Measurements from ENCODE around the gene FBXW8. TPM values are rescaled to one million over a fixed set of nuclear protein-coding genes. Genes with fewer than 3 reads are reported as not detected.
A peak's percentile ranks its signal among the peaks of the same experiment; 100 is the strongest.

The FBXW8 gene
- total RNA-seq, 2 donors from 2014 or later: 26.1 to 34.7 TPM

- Mint-ChIP-seq H3K36me3 (ENCODE audit: low read depth) (peaks cover 32% of the 10 kb centered on the region), H3K4me3 (no peak overlapping the region), H3K27ac (peak overlapping the region; percentile 67), H3K9me3 (no peaks in the 10 kb centered on the region), H3K27me3 (ENCODE audit: insufficient read depth) (no peaks in the 10 kb centered on the region), H3K4me1 (peaks cover 13% of the 10 kb centered on the region)
- DNase-seq: no peak
- no peak overlapping the region for H3K4me3 ChIP-seq (ENCODE audit: low read length)
- H3K27ac ChIP-seq (ENCODE audit: low read depth, low read length): no peak overlapping the region
- H3K9ac ChIP-seq (ENCODE audit: extremely low read depth, low read length, poor library complexity, severe bottlenecking): no peak overlapping the region
- no peak for TF ChIP-seq CTCF (conservative IDR thresholded peaks at IDR 0.05)
- no peaks in the 10 kb centered on the region for H3K4me1 ChIP-seq (ENCODE audit: control insufficient read depth, insufficient read depth, low read length)
- peaks cover 47% of the 10 kb centered on the region for H3K36me3 ChIP-seq (ENCODE audit: control insufficient read depth, insufficient read depth, low read length)
- no peaks in the 10 kb centered on the region for H3K9me3 ChIP-seq (ENCODE audit: control insufficient read depth, low read length)
- 94% methylated on average over 3 to 4 of the region's 4 CpGs for WGBS, 2 experiments (ENCODE audit: insufficient coverage in 1 of 2, insufficient read length in 1 of 2)
- H3K27me3 ChIP-seq (ENCODE audit: control insufficient read depth, insufficient read depth, low read length, poor library complexity, severe bottlenecking): no peaks in the 10 kb centered on the region
Observed at GRCh38 chr12:116971222-116971621, 60.5 kb downstream of the FBXW8 start.

GRCh38 chr12:116975779-116976393 is 65.1 kb downstream of the FBXW8 start:
- TF ChIP-seq CTCF (conservative IDR thresholded peaks at IDR 0.05): no peak
- Histone ChIP-seq H3K9ac (ENCODE audit: extremely low read depth, low read length, poor library complexity, severe bottlenecking) (no peak overlapping the region), H3K4me3 (ENCODE audit: low read length) (no peak overlapping the region), H3K9me3 (ENCODE audit: control insufficient read depth, low read length) (no peaks in the 10 kb centered on the region), H3K27ac (ENCODE audit: low read depth, low read length) (no peak overlapping the region), H3K4me1 (ENCODE audit: control insufficient read depth, insufficient read depth, low read length) (no peaks in the 10 kb centered on the region), H3K36me3 (ENCODE audit: control insufficient read depth, insufficient read depth, low read length) (peaks cover 19% of the 10 kb centered on the region), H3K27me3 (ENCODE audit: control insufficient read depth, insufficient read depth, low read length, poor library complexity, severe bottlenecking) (no peaks in the 10 kb centered on the region)
- Mint-ChIP-seq H3K4me3 (no peak overlapping the region), H3K27ac (no peak overlapping the region), H3K4me1 (peaks cover 12% of the 10 kb centered on the region), H3K36me3 (ENCODE audit: low read depth) (peaks cover 16% of the 10 kb centered on the region), H3K9me3 (no peaks in the 10 kb centered on the region), H3K27me3 (ENCODE audit: insufficient read depth) (no peaks in the 10 kb centered on the region)
- peak; percentile 9 for DNase-seq
- 85 to 100% methylated on average over 1 to 3 of the region's 3 CpGs for WGBS, 2 experiments (ENCODE audit: insufficient coverage in 1 of 2, insufficient read length in 1 of 2)

GRCh38 chr12:116977465-116978380 is 67.0 kb downstream of the FBXW8 start:
- no peak overlapping the region for H3K9ac ChIP-seq (ENCODE audit: extremely low read depth, low read length, poor library complexity, severe bottlenecking)
- Mint-ChIP-seq H3K36me3 (ENCODE audit: low read depth) (peaks cover 12% of the 10 kb centered on the region), H3K4me3 (no peak overlapping the region), H3K9me3 (no peaks in the 10 kb centered on the region), H3K27me3 (ENCODE audit: insufficient read depth) (no peaks in the 10 kb centered on the region), H3K4me1 (peaks cover 12% of the 10 kb centered on the region), H3K27ac (no peak overlapping the region)
- H3K9me3 ChIP-seq (ENCODE audit: control insufficient read depth, low read length): no peaks in the 10 kb centered on the region
- WGBS, 2 experiments (ENCODE audit: insufficient coverage in 1 of 2, insufficient read length in 1 of 2): 85 to 91% methylated on average over 12 to 13 of the region's 13 CpGs
- no peak for TF ChIP-seq CTCF (conservative IDR thresholded peaks at IDR 0.05)
- no peak overlapping the region for H3K4me3 ChIP-seq (ENCODE audit: low read length)
- H3K36me3 ChIP-seq (ENCODE audit: control insufficient read depth, insufficient read depth, low read length): peaks cover 10% of the 10 kb centered on the region
- no peak overlapping the region for H3K27ac ChIP-seq (ENCODE audit: low read depth, low read length)
- no peaks in the 10 kb centered on the region for H3K4me1 ChIP-seq (ENCODE audit: control insufficient read depth, insufficient read depth, low read length)
- DNase-seq: peak; percentile 34
- no peaks in the 10 kb centered on the region for H3K27me3 ChIP-seq (ENCODE audit: control insufficient read depth, insufficient read depth, low read length, poor library complexity, severe bottlenecking)

Data from endodermal cell (in vitro differentiated cells).